Endothelial cell of umbilical vein (primary cell): ENCODE data around the gene FAM117B. TPM values are rescaled to one million over a fixed set of nuclear protein-coding genes. Genes with fewer than 3 reads are reported as not detected.

Experiments
- BruUV-seq: library from RNA; stranded (reverse); fragments of 400-500 nt; replicated peaks from 2 replicates; lab custom pipeline; 2021; lab: Mats Ljungman, UMichigan
- CTCF ChIA-PET: fragments of 300-600, 350-600 bp; sonication (Branson Sonifier 250); formaldehyde crosslinking; loops from one replicate; lab custom pipeline; 2021; ENCODE audit warnings: antibody characterized with exemption, inconsistent platforms; lab: Charles Lee
- POLR2A ChIA-PET: fragments of 300-600, 350-600 bp; sonication (Branson Sonifier 250); formaldehyde crosslinking; loops from one replicate; lab custom pipeline; 2021; ENCODE audit warnings: antibody characterized with exemption, inconsistent platforms; lab: Charles Lee
- DNase-seq: peaks from one replicate; pipeline ENCODE4 v3.0.0-alpha.2; 2011; ENCODE audit warnings: low read depth, low spot score
- FAIRE-seq: peaks from 2 replicates; lab custom pipeline; 2011; peaks lifted over from hg19 to GRCh38; lab: Jason Lieb, UNC
- H2AFZ ChIP-seq: 2 replicates; pipeline ENCODE4 v1.6.0; 2012; ENCODE audit warnings: low read depth, low read length, control low read depth, inconsistent platforms
- H3K27ac ChIP-seq: 2 replicates; pipeline ENCODE4 v1.5.1; 2011; ENCODE audit warnings: low read depth, mild to moderate bottlenecking, control low read depth, low read length, moderate library complexity; ENCODE audit not compliant: insufficient read depth
- H3K27me3 ChIP-seq, 2 experiments: 2 replicates each; pipeline versions ENCODE4 v1.6.0 to v1.6.1; 2011; ENCODE audit warnings: low read length in 2 of 2, mixed read lengths in 1 of 2; ENCODE audit not compliant: control insufficient read depth in 2 of 2, insufficient read depth in 2 of 2
- H3K36me3 ChIP-seq, 2 experiments: 2 replicates in 1 of 2; 3 replicates in 1 of 2; pipeline ENCODE4 v1.5.1; 2011; ENCODE audit warnings: low read length in 2 of 2, mild to moderate bottlenecking in 1 of 2, moderate library complexity in 1 of 2; ENCODE audit not compliant: control insufficient read depth in 2 of 2, insufficient read depth in 2 of 2; ENCODE audit errors: extremely low read depth in 1 of 2
- H3K4me1 ChIP-seq: 3 replicates; pipeline ENCODE4 v1.5.1; 2011; ENCODE audit warnings: mild to moderate bottlenecking, low read length; ENCODE audit not compliant: control insufficient read depth, insufficient read depth; ENCODE audit errors: extremely low read depth
- H3K4me2 ChIP-seq: 2 replicates; pipeline ENCODE4 v1.6.1; 2011; ENCODE audit warnings: low read length, control low read depth, mixed read lengths; ENCODE audit not compliant: insufficient read depth
- H3K4me3 ChIP-seq, 3 experiments: fragments of 200-600 bp in 1 of 3; sonication (generic), shearing (Covaris generic) in 1 of 3; replicated peaks in 1 of 3; 2 replicates each; pipeline ENCODE4 v1.5.1; 2011 to 2016; ENCODE audit warnings: control low read depth in 3 of 3, low read length in 3 of 3, mild to moderate bottlenecking in 2 of 3, inconsistent platforms in 1 of 3, low read depth in 1 of 3, moderate library complexity in 1 of 3; ENCODE audit not compliant: insufficient read depth in 1 of 3
- H3K79me2 ChIP-seq: 2 replicates; pipeline ENCODE4 v1.6.0; 2012; ENCODE audit warnings: low read length, inconsistent platforms; ENCODE audit not compliant: control insufficient read depth, insufficient read depth
- H3K9ac ChIP-seq: replicated peaks from 2 replicates; pipeline ENCODE3; 2011; ENCODE audit warnings: low read length, control low read depth; ENCODE audit not compliant: insufficient read depth; ENCODE audit errors: extremely low read depth
- H3K9me1 ChIP-seq: replicated peaks from 3 replicates; pipeline ENCODE4 v1.6.0; 2011; ENCODE audit warnings: mild to moderate bottlenecking, low read length; ENCODE audit not compliant: control insufficient read depth, insufficient read depth; ENCODE audit errors: extremely low read depth
- H3K9me3 ChIP-seq: replicated peaks from 2 replicates; pipeline ENCODE4 v1.5.1; 2012; ENCODE audit warnings: low read length, inconsistent platforms; ENCODE audit not compliant: control insufficient read depth, insufficient read depth
- H4K20me1 ChIP-seq: replicated peaks from 2 replicates; pipeline ENCODE3; 2011; ENCODE audit warnings: mild to moderate bottlenecking, low read length; ENCODE audit not compliant: control insufficient read depth, insufficient read depth; ENCODE audit errors: extremely low read depth
- CTCF ChIP-seq, 2 donors: IDR thresholded peaks; 1 replicate in 1 of 2; 2 replicates in 1 of 2; pipeline ENCODE4 v1.5.1; 2011; ENCODE audit warnings: low read length in 2 of 2, mild to moderate bottlenecking in 2 of 2, moderate library complexity in 2 of 2, control low read depth in 1 of 2, inconsistent platforms in 1 of 2, low read depth in 1 of 2; ENCODE audit not compliant: insufficient read depth in 1 of 2; ENCODE audit errors: extremely low read depth in 1 of 2
- EZH2 ChIP-seq: IDR thresholded peaks from 2 replicates; pipeline ENCODE4 v1.6.1; 2012; ENCODE audit warnings: borderline replicate concordance, low read depth, mild to moderate bottlenecking, moderate library complexity, low read length, inconsistent platforms; ENCODE audit not compliant: severe bottlenecking
- FOS ChIP-seq: IDR thresholded peaks from 2 replicates; pipeline ENCODE4 v1.6.1; 2011; ENCODE audit warnings: mild to moderate bottlenecking, low read length, moderate library complexity, borderline replicate concordance; ENCODE audit not compliant: insufficient read depth
- GATA2 ChIP-seq: IDR thresholded peaks from 2 replicates; pipeline ENCODE4 v1.7.0; 2011; ENCODE audit warnings: low read depth, mild to moderate bottlenecking, moderate library complexity, mixed read lengths, low read length; ENCODE audit not compliant: insufficient read length, insufficient read depth
- JUN ChIP-seq: IDR thresholded peaks from 2 replicates; pipeline ENCODE4 v1.6.1; 2011; ENCODE audit warnings: borderline replicate concordance, low read depth; ENCODE audit not compliant: insufficient read length, insufficient read depth
- MAX ChIP-seq: IDR thresholded peaks from 2 replicates; pipeline ENCODE4 v1.6.1; 2011; ENCODE audit not compliant: insufficient read depth, insufficient read length
- MYC ChIP-seq: IDR thresholded peaks from one replicate; pipeline ENCODE4 v1.6.1; 2011; ENCODE audit warnings: mild to moderate bottlenecking, low read depth, low read length
- POLR2A ChIP-seq: IDR thresholded peaks from 2 replicates; pipeline ENCODE4 v1.6.1; 2012; ENCODE audit warnings: low read depth, mild to moderate bottlenecking, control low read depth, low read length
- POLR2AphosphoS5 ChIP-seq: IDR thresholded peaks from 2 replicates; pipeline ENCODE4 v1.6.1; 2012; ENCODE audit warnings: low read depth, mild to moderate bottlenecking, control low read depth, low read length, moderate library complexity; ENCODE audit not compliant: insufficient read depth
- dilution Hi-C: fragments of 300-500 bp; cut with MboI; formaldehyde crosslinking; loops from one replicate; pipeline ENCODE4 v1.15.0; 2019; ENCODE audit warnings: low sequenced_read_pairs; ENCODE audit not compliant: extremely low pct_ligation_motif_present
- intact Hi-C: fragments of 100-400 bp; cut with micrococcal nuclease; formaldehyde crosslinking; loops from one replicate; pipeline ENCODE4 v1.10.0; 2022
- polyA plus RNA-seq, 4 experiments: library from polyadenylated mRNA; depleted of rRNA in 3 of 4; stranded (reverse) in 3 of 4; unstranded in 1 of 4; fragments of >200 nt; gene quantifications; 2 replicates each; pipeline versions ENCODE4 v1.2.1 to v1.2.3, GENCODE V29; 2011 to 2012; ENCODE audit warnings: missing spikeins in 1 of 4
- total RNA-seq: library from RNA; stranded (reverse); gene quantifications from 2 replicates; pipeline ENCODE4 v1.2.3, GENCODE V29; 2021

The FAM117B gene
- total and polyA plus RNA-seq, 2 donors (not counting 3 experiments of a cell fraction or from before 2014, with no cell fraction given): 1.3 to 7.0 TPM

- intact Hi-C loops (no loop called here), dilution Hi-C loops (no loop called here)
Measured at GRCh38 chr2:202774104-202774503, 139.3 kb downstream of the FAM117B start.

More at GRCh38 chr2:202774104-202774503, 139.3 kb downstream of the FAM117B start:
- BruUV-seq: no TSS peak
- H3K4me3 ChIP-seq: no peak overlapping the region
- H2AFZ ChIP-seq: no peak overlapping the region
- FAIRE-seq (no peak), DNase-seq (no peak)
- H3K27me3 ChIP-seq: no peaks in the 10 kb centered on the region
- ChIA-PET CTCF (no interaction called here), POLR2A (no interaction called here)
- TF ChIP-seq MAX (no peak), FOS (no peak), GATA2 (no peak), JUN (no peak), CTCF (IDR thresholded peaks at IDR 0.05; ENCODE audit: extremely low read depth in 1 of 2, insufficient read depth in 1 of 2, low read depth in 1 of 2, low read length in 2 of 2) (no peak), POLR2A (no peak), EZH2 (no peak), POLR2AphosphoS5 (no peak), MYC (no peak)
- no peaks in the 10 kb centered on the region for H3K9me3 ChIP-seq
- H3K79me2 ChIP-seq: no peaks in the 10 kb centered on the region
- H3K4me2 ChIP-seq: no peak overlapping the region
- no peak overlapping the region for H3K27ac ChIP-seq
- H3K9me1 ChIP-seq: no peaks in the 10 kb centered on the region
- H4K20me1 ChIP-seq: no peaks in the 10 kb centered on the region
- no peaks in the 10 kb centered on the region for H3K4me1 ChIP-seq
- no peaks in the 10 kb centered on the region for H3K36me3 ChIP-seq
- H3K9ac ChIP-seq: no peak overlapping the region
